ENCODE data around the gene IP6K1.
"Not testable (repeated sequence)": the region's sequence is repeated elsewhere in the genome, so short reads cannot be mapped to it uniquely, and the experiment has no call there.

- TF ChIP-seq, protein P1, sequence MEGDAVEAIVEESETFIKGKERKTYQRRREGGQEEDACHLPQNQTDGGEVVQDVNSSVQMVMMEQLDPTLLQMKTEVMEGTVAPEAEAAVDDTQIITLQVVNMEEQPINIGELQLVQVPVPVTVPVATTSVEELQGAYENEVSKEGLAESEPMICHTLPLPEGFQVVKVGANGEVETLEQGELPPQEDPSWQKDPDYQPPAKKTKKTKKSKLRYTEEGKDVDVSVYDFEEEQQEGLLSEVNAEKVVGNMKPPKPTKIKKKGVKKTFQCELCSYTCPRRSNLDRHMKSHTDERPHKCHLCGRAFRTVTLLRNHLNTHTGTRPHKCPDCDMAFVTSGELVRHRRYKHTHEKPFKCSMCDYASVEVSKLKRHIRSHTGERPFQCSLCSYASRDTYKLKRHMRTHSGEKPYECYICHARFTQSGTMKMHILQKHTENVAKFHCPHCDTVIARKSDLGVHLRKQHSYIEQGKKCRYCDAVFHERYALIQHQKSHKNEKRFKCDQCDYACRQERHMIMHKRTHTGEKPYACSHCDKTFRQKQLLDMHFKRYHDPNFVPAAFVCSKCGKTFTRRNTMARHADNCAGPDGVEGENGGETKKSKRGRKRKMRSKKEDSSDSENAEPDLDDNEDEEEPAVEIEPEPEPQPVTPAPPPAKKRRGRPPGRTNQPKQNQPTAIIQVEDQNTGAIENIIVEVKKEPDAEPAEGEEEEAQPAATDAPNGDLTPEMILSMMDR (IDR thresholded peaks at IDR 0.05 in 8 of 11, conservative IDR thresholded peaks at IDR 0.05 in 3 of 11): not testable (repeated sequence)
- not testable (repeated sequence) for TF ChIP-seq POLR2AphosphoS5 (IDR thresholded peaks at IDR 0.05)
These were observed 96.3 kb downstream of the IP6K1 start for GRCh38 chr3:49689908-49690624.
